Measurements from ENCODE around the gene MAN2C1.

- no peak for TF ChIP-seq CTCF (IDR thresholded peaks at IDR 0.05)
- TF ChIP-seq ZFX (IDR thresholded peaks at IDR 0.05; ENCODE audit: borderline replicate concordance) = no peak
Measured at GRCh38 chr15:75329571-75329970, 38.8 kb downstream of the MAN2C1 start.
